Measurements from ENCODE around the gene LAMC3.

The LAMC3 gene

DNA sequence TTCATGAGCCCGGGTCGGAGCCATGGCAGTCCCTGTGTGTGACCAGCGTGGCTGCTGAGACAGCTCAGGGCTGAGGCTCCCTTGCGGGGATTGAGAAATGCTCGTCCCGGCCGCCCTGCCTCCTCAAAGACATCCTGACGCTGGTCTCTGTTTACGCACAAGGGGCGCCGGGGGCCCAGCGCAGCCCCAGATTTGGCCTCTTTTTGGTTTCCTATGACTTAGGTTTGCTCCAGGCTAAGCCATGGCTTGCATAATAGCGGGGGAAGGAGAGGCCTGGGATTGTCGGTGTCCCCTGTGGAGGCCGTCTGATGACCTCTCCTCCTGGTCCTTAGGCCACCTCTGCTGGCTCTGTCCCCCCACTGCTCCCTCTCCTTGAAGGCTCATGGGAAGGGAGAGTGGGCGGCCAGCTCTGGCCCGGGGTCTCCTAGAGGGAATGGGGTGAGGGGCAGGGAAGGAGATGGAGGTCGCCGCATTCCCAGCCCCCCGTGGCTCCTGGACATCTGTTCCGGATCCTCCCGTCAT lies 3.5 kb downstream of the LAMC3 start:
- DNase-seq (ENCODE audit: extremely low spot score): no peak
- CTCF ChIA-PET: no interaction called here
- POLR2A ChIA-PET: no interaction called here
- TF ChIP-seq L3MBTL2 (conservative IDR thresholded peaks at IDR 0.05): no peak
- TF ChIP-seq LEF1 (IDR thresholded peaks at IDR 0.05; ENCODE audit: borderline replicate concordance): no peak
- no peak for TF ChIP-seq BHLHE40 (IDR thresholded peaks at IDR 0.05; ENCODE audit: borderline replicate concordance)
- no peak for TF ChIP-seq FOXM1 (IDR thresholded peaks at IDR 0.05; ENCODE audit: borderline replicate concordance)
- no peak for TF ChIP-seq FOXA1 (IDR thresholded peaks at IDR 0.05)
- no peak for TF ChIP-seq SP1 (IDR thresholded peaks at IDR 0.05)
- no peak for TF ChIP-seq ELF4 (IDR thresholded peaks at IDR 0.05)
- no peak for TF ChIP-seq SUZ12 (IDR thresholded peaks at IDR 0.05)
- TF ChIP-seq FOXK2 (IDR thresholded peaks at IDR 0.05): no peak
- no peak for TF ChIP-seq HDGF (IDR thresholded peaks at IDR 0.05; ENCODE audit: borderline replicate concordance)
- no peak for TF ChIP-seq CTBP1 (IDR thresholded peaks at IDR 0.05; ENCODE audit: borderline replicate concordance)
- TF ChIP-seq, protein P1, sequence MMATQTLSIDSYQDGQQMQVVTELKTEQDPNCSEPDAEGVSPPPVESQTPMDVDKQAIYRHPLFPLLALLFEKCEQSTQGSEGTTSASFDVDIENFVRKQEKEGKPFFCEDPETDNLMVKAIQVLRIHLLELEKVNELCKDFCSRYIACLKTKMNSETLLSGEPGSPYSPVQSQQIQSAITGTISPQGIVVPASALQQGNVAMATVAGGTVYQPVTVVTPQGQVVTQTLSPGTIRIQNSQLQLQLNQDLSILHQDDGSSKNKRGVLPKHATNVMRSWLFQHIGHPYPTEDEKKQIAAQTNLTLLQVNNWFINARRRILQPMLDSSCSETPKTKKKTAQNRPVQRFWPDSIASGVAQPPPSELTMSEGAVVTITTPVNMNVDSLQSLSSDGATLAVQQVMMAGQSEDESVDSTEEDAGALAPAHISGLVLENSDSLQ (IDR thresholded peaks at IDR 0.05): no peak
- no peak for TF ChIP-seq TARDBP (IDR thresholded peaks at IDR 0.05)
- no peak for TF ChIP-seq ZNF384 (IDR thresholded peaks at IDR 0.05)
- no peak for TF ChIP-seq ARNT (IDR thresholded peaks at IDR 0.05)
- no peak for TF ChIP-seq NFRKB (IDR thresholded peaks at IDR 0.05)

DNA sequence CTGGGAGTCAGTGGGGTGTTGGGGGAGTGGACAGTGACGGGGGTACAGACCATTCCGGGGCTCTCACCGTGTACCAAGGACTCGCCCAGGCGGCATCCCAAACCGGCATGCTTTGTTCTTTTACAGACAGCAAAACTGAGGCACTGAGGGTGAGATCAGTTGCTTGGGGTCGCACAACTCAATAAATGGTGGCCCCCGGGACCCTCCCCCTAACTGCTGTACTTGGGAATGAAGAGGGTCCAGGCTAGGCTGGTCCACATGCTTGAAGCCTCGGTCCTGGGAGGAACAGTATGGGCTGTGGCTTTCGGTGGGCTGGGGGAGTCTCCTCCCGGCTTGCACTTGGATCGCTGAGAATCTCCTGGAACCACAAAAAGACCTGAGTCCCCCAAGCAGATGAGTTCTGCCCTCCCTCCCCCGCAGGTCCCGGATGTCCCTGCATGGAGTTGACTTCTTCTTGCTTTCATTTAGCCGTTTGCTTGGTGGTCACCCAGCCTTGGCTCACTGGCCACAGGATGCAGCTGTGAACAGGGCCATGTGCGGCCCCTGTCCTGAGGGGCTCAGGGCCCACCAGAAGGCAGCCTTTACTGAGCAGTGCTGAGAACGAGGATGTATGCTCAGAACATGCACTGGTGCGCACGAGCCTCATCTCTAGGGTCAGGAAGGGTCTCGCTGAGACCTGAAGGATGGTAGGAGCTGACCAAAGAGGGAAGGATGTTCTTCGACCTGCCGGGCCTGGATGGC lies 4.2 kb downstream of the LAMC3 start:
- no peak for DNase-seq (ENCODE audit: extremely low spot score)
- CTCF ChIA-PET: no interaction called here
- POLR2A ChIA-PET: no interaction called here
- TF ChIP-seq ARNT (IDR thresholded peaks at IDR 0.05) (no peak), ZNF384 (IDR thresholded peaks at IDR 0.05) (no peak), TARDBP (IDR thresholded peaks at IDR 0.05) (no peak), L3MBTL2 (conservative IDR thresholded peaks at IDR 0.05) (no peak), SP1 (IDR thresholded peaks at IDR 0.05) (no peak), SUZ12 (IDR thresholded peaks at IDR 0.05) (no peak), FOXM1 (IDR thresholded peaks at IDR 0.05; ENCODE audit: borderline replicate concordance) (no peak), NFRKB (IDR thresholded peaks at IDR 0.05) (no peak), ELF4 (IDR thresholded peaks at IDR 0.05) (no peak), CTBP1 (IDR thresholded peaks at IDR 0.05; ENCODE audit: borderline replicate concordance) (no peak), FOXA1 (IDR thresholded peaks at IDR 0.05) (no peak)

DNA sequence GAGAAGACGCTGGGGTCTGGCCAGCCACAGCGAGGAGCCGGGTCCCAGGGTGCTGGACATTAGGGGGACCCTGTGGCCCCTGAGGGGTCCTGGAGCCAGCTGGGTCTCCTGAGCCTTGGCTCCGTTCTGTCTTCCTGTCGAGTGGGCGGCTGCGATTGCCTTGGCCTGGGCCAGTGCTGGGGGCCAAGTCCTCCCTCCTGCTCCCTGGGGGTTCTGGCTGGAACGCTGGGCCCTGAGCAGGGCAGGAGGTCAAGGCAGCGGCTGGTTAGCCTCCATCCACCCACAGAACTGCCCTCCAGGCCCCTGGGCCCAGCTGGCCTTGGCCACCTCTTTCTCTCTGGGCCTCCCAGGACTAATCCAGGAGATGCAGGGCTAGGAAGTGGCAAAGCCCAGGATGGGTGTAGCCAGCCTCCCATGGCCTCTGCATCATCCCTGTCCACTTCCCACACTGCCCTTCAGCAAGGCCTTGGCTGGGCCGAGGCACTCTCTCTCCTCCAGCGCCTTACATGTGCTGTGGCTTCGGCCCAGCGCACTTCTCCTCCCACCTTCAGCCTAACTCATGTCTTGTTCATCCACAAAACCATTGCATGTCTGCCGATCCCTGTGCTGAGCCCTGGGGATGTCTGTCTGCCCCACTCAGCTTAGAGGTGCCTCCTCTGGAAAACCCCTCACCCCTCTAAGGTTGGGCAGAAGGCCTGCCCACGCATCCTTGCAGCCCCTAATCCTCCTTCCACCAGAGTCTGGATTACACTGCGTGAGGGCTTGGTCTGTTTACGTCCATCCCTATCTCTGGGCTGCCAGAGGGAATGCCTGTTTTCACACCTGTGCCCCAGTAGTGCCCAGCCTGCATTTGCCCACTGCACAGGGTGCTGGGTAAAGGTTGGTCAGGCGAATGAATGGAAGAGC lies 5.0 kb downstream of the LAMC3 start:
- ChIA-PET CTCF (no interaction called here), POLR2A (no interaction called here)
- no peak for DNase-seq (ENCODE audit: extremely low spot score)
- no peak for TF ChIP-seq ELF4 (IDR thresholded peaks at IDR 0.05)
- TF ChIP-seq TARDBP (IDR thresholded peaks at IDR 0.05): no peak
- TF ChIP-seq HDGF (IDR thresholded peaks at IDR 0.05; ENCODE audit: borderline replicate concordance): no peak
- TF ChIP-seq, protein P1 (IDR thresholded peaks at IDR 0.05): no peak
- TF ChIP-seq CTBP1 (IDR thresholded peaks at IDR 0.05; ENCODE audit: borderline replicate concordance): no peak
- TF ChIP-seq LEF1 (IDR thresholded peaks at IDR 0.05; ENCODE audit: borderline replicate concordance): no peak
- TF ChIP-seq SUZ12 (IDR thresholded peaks at IDR 0.05): no peak
- no peak for TF ChIP-seq ZNF384 (IDR thresholded peaks at IDR 0.05)
- no peak for TF ChIP-seq SP1 (IDR thresholded peaks at IDR 0.05)

DNA sequence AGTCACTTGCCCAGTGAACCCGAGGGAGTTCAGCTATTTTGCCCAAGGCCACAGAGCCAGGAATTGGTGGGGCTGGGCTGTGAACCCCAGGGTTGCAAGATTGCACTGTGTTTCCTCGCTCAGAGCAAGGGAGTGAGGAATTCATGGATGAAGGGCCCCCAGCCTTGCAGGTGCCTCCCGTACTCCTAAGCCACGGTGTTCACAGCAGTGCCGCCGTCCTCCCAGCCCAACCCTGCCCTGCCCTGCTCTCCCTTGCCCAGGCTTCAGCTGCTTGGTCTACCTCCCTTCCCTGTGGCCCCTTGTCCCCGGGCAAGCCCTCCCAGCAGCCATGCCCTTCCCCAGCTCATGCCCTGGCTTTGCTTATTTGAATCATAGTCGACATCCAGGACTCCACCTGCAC lies 6.1 kb downstream of the LAMC3 start:
- ChIA-PET CTCF (no interaction called here), POLR2A (no interaction called here)
- no peak for DNase-seq (ENCODE audit: extremely low spot score)
- no peak for TF ChIP-seq TARDBP (IDR thresholded peaks at IDR 0.05)
- TF ChIP-seq FOXM1 (IDR thresholded peaks at IDR 0.05; ENCODE audit: borderline replicate concordance): no peak
- no peak for TF ChIP-seq ZNF384 (IDR thresholded peaks at IDR 0.05)
- TF ChIP-seq FOXA1 (IDR thresholded peaks at IDR 0.05): no peak
- no peak for TF ChIP-seq NFRKB (IDR thresholded peaks at IDR 0.05)
- no peak for TF ChIP-seq CTBP1 (IDR thresholded peaks at IDR 0.05; ENCODE audit: borderline replicate concordance)
- TF ChIP-seq FOXK2 (IDR thresholded peaks at IDR 0.05): no peak
- no peak for TF ChIP-seq HDGF (IDR thresholded peaks at IDR 0.05; ENCODE audit: borderline replicate concordance)
- TF ChIP-seq, protein P1 (IDR thresholded peaks at IDR 0.05): no peak
- no peak for TF ChIP-seq ELF4 (IDR thresholded peaks at IDR 0.05)
- no peak for TF ChIP-seq L3MBTL2 (conservative IDR thresholded peaks at IDR 0.05)
- TF ChIP-seq ARNT (IDR thresholded peaks at IDR 0.05): no peak
- TF ChIP-seq BHLHE40 (IDR thresholded peaks at IDR 0.05; ENCODE audit: borderline replicate concordance): no peak
- TF ChIP-seq LEF1 (IDR thresholded peaks at IDR 0.05; ENCODE audit: borderline replicate concordance): no peak
- TF ChIP-seq SUZ12 (IDR thresholded peaks at IDR 0.05): no peak
- no peak for TF ChIP-seq SP1 (IDR thresholded peaks at IDR 0.05)

DNA sequence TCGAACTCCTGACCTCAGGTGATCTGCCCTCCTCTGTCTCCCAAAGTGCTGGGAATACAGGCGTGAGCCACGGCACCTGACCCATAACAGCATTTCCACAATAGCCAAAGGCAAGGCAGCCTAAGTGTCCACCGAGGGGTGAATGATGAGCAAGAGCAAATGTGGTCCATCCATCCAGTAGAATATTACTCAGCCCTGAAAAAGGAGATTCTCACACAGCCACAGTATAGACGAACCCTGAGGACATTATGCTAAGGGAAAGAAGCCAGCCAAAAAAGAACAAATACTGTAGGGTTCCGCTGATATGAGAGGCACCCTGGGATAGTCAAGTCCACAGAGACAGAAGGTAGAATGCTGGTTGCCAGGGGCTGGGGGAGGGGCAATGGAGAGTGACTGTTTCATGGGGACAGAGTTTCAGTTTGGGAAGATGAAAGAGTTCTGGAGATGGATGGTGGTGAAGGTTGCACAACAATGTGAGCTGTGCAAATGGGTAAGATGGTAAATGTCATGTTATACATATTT lies 7.0 kb downstream of the LAMC3 start:
- POLR2A ChIA-PET: no interaction called here
- CTCF ChIA-PET: interaction anchor here (0.6 kb wide), 1 partner anchor 31 kb away, joined by 4 read pairs; no protein-coding TSS in a partner anchor
- no peak for DNase-seq (ENCODE audit: extremely low spot score)
- TF ChIP-seq L3MBTL2 (conservative IDR thresholded peaks at IDR 0.05) (no peak), LEF1 (IDR thresholded peaks at IDR 0.05; ENCODE audit: borderline replicate concordance) (no peak), FOXA1 (IDR thresholded peaks at IDR 0.05) (no peak), TARDBP (IDR thresholded peaks at IDR 0.05) (no peak), NFRKB (IDR thresholded peaks at IDR 0.05) (no peak), FOXK2 (IDR thresholded peaks at IDR 0.05) (no peak), SP1 (IDR thresholded peaks at IDR 0.05) (no peak), ZNF384 (IDR thresholded peaks at IDR 0.05) (no peak), SUZ12 (IDR thresholded peaks at IDR 0.05) (no peak), ELF4 (IDR thresholded peaks at IDR 0.05) (no peak), FOXM1 (IDR thresholded peaks at IDR 0.05; ENCODE audit: borderline replicate concordance) (no peak), ARNT (IDR thresholded peaks at IDR 0.05) (no peak)
- TF ChIP-seq, protein P1 (IDR thresholded peaks at IDR 0.05): no peak

Data from HEK293T (cell line).